Astrocyte (in vitro differentiated cells and primary cell): Measurements from ENCODE around the gene HMG20B. TPM values are rescaled to one million over a fixed set of nuclear protein-coding genes. Genes with fewer than 3 reads are reported as not detected.
A peak's percentile ranks its signal among the peaks of the same experiment; 100 is the strongest.

ENCODE experiments used
- DNase-seq: peaks from one replicate; pipeline ENCODE4 v3.0.0-alpha.2; 2010; ENCODE audit warnings: low read depth
- FAIRE-seq: peaks from 2 replicates; lab custom pipeline; 2011; peaks lifted over from hg19 to GRCh38; lab: Jason Lieb, UNC
- H2AFZ ChIP-seq: 2 replicates; pipeline ENCODE4 v1.6.0; 2012; ENCODE audit warnings: low read depth, low read length, inconsistent platforms
- H3K27ac ChIP-seq: 2 replicates; pipeline ENCODE4 v1.5.1; 2011; ENCODE audit warnings: low read depth, low read length, inconsistent platforms
- H3K27me3 ChIP-seq: 2 replicates; pipeline ENCODE4 v1.6.0; 2011; ENCODE audit warnings: low read length, inconsistent platforms; ENCODE audit not compliant: insufficient read depth
- H3K36me3 ChIP-seq: 2 replicates; pipeline ENCODE4 v1.5.1; 2011; ENCODE audit warnings: low read length, inconsistent platforms; ENCODE audit not compliant: insufficient read depth
- H3K4me1 ChIP-seq: 2 replicates; pipeline ENCODE4 v1.5.1; 2011; ENCODE audit warnings: low read length, inconsistent platforms; ENCODE audit not compliant: insufficient read depth
- H3K4me2 ChIP-seq: 2 replicates; pipeline ENCODE4 v1.6.0; 2012; ENCODE audit warnings: low read length, inconsistent platforms
- H3K4me3 ChIP-seq: 2 replicates; pipeline ENCODE4 v1.5.1; 2011; ENCODE audit warnings: low read depth, mild to moderate bottlenecking, low read length, inconsistent platforms; ENCODE audit not compliant: insufficient read depth
- H3K79me2 ChIP-seq: 2 replicates; pipeline ENCODE4 v1.6.0; 2012; ENCODE audit warnings: mild to moderate bottlenecking, low read length, inconsistent platforms; ENCODE audit not compliant: insufficient read depth
- H3K9ac ChIP-seq: 2 replicates; pipeline ENCODE4 v1.6.0; 2012; ENCODE audit warnings: mild to moderate bottlenecking, low read length, inconsistent platforms
- H3K9me3 ChIP-seq: 2 replicates; pipeline ENCODE4 v1.5.1; 2012; ENCODE audit warnings: low read depth, mild to moderate bottlenecking, low read length, inconsistent platforms; ENCODE audit not compliant: insufficient read depth
- H4K20me1 ChIP-seq: 2 replicates; pipeline ENCODE4 v1.6.0; 2012; ENCODE audit warnings: low read length, inconsistent platforms; ENCODE audit not compliant: insufficient read depth
- H3K27ac Mint-ChIP-seq: one replicate; pipeline ENCODE4 v1.8.0; 2021; ENCODE audit warnings: mild to moderate bottlenecking, mixed read lengths; ENCODE audit not compliant: unreplicated experiment
- H3K27me3 Mint-ChIP-seq: one replicate; pipeline ENCODE4 v1.8.0; 2021; ENCODE audit warnings: low read depth, mixed read lengths; ENCODE audit not compliant: unreplicated experiment
- H3K36me3 Mint-ChIP-seq: one replicate; pipeline ENCODE4 v1.8.0; 2021; ENCODE audit warnings: low read depth, mixed read lengths; ENCODE audit not compliant: unreplicated experiment
- H3K4me1 Mint-ChIP-seq: one replicate; pipeline ENCODE4 v1.8.0; 2021; ENCODE audit warnings: low read depth, mixed read lengths; ENCODE audit not compliant: unreplicated experiment
- H3K4me3 Mint-ChIP-seq: one replicate; pipeline ENCODE4 v1.8.0; 2021; ENCODE audit warnings: mild to moderate bottlenecking, moderate library complexity, mixed read lengths; ENCODE audit not compliant: unreplicated experiment
- H3K9me3 Mint-ChIP-seq: one replicate; pipeline ENCODE4 v1.8.0; 2021; ENCODE audit warnings: mild to moderate bottlenecking, mixed read lengths; ENCODE audit not compliant: unreplicated experiment
- EZH2 ChIP-seq: IDR thresholded peaks from 2 replicates; pipeline ENCODE4 v1.6.1; 2012; ENCODE audit warnings: mild to moderate bottlenecking, low read length, inconsistent platforms; ENCODE audit not compliant: insufficient read depth
- total RNA-seq: library from RNA; stranded (reverse); gene quantifications from 2 replicates; pipeline ENCODE4 v1.2.1, GENCODE V29; 2021
- TF ChIP-seq, protein P1 (sequence below): IDR thresholded peaks from 2 replicates; pipeline ENCODE4 v1.5.1; 2011; ENCODE audit warnings: low read depth, mild to moderate bottlenecking, inconsistent platforms, low read length, moderate library complexity; ENCODE audit not compliant: insufficient read depth

HMG20B gene
- total RNA-seq, 1 donor from 2014 or later = 55.9 TPM

DNA sequence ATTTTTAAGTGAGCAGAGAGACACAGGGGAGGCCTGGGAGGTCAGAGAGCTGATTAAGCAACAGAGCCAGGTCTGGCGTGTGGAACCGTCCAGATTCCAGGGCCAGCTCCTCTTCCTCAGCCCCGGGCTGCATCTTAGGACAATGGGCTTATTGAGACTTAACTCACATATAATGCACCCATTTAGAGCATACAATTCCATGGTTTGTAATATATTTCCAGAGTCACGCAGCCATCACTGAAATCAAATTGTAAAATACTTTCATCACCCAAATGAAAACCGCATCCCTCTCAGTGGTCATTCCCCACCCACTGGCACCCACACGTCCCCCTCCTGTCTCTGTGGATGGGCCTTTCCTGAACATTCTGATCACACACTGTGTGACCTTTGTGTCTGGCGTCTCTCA is 2.1 kb upstream of the HMG20B start:
- DNase-seq (no peak), FAIRE-seq (no peak)
- no peak overlapping the region for H3K9ac ChIP-seq
- Mint-ChIP-seq H3K36me3 (peaks cover 11% of the 10 kb centered on the region), H3K27ac (no peak overlapping the region), H3K4me3 (no peak overlapping the region), H3K27me3 (peaks cover 7% of the 10 kb centered on the region), H3K9me3 (peaks cover 2% of the 10 kb centered on the region), H3K4me1 (peaks cover 4% of the 10 kb centered on the region)
- no peak overlapping the region for H3K4me2 ChIP-seq
- no peaks in the 10 kb centered on the region for H3K27me3 ChIP-seq
- H3K9me3 ChIP-seq = no peaks in the 10 kb centered on the region
- H3K36me3 ChIP-seq = no peaks in the 10 kb centered on the region
- H3K79me2 ChIP-seq = peaks cover 6% of the 10 kb centered on the region
- H4K20me1 ChIP-seq = peaks cover 13% of the 10 kb centered on the region
- H3K4me1 ChIP-seq = peaks cover 5% of the 10 kb centered on the region
- TF ChIP-seq EZH2 = no peak
- TF ChIP-seq, protein P1, sequence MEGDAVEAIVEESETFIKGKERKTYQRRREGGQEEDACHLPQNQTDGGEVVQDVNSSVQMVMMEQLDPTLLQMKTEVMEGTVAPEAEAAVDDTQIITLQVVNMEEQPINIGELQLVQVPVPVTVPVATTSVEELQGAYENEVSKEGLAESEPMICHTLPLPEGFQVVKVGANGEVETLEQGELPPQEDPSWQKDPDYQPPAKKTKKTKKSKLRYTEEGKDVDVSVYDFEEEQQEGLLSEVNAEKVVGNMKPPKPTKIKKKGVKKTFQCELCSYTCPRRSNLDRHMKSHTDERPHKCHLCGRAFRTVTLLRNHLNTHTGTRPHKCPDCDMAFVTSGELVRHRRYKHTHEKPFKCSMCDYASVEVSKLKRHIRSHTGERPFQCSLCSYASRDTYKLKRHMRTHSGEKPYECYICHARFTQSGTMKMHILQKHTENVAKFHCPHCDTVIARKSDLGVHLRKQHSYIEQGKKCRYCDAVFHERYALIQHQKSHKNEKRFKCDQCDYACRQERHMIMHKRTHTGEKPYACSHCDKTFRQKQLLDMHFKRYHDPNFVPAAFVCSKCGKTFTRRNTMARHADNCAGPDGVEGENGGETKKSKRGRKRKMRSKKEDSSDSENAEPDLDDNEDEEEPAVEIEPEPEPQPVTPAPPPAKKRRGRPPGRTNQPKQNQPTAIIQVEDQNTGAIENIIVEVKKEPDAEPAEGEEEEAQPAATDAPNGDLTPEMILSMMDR = no peak
- no peak overlapping the region for H3K4me3 ChIP-seq
- no peak overlapping the region for H2AFZ ChIP-seq
- no peak overlapping the region for H3K27ac ChIP-seq

DNA sequence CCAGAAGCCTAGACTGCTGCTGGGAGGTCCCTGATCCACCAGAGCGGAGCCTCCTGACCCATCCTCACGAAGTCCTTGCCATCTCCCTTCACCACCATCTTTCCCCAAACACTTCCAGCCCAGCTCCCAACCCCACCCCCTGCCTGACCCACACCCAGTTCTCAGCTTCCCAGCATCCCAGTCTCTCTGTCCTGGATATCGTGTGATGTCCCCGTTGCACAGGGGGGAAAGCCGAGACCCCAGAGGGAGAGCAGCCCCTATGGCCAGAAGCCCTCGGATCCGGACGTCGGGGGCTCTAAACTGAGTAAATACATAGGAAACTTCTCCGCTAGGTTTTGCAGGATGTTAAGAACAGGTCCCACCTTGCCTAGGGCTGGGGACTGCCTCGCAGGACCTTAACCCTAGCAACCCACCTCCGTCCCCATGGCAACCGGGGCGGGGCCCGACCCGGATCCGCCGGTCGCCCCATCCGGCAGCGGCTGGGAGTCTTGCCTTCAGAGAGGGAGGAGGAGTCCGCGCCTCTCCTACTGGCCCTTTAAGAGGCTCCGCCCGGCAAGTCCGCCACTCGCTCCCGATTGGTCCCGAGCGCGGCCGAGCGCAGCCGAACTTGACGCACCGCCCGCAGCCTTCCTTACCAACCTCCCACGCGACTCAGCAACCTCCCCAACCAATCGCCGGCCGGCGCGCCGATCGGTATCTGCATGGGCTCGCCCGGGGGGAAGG is 451 bp upstream of the HMG20B start:
- peak overlapping the region; percentile 83 for H2AFZ ChIP-seq
- peaks cover 2% of the 10 kb centered on the region for H3K9me3 Mint-ChIP-seq
- H3K36me3 ChIP-seq = peaks cover 3% of the 10 kb centered on the region
- H4K20me1 ChIP-seq = peaks cover 18% of the 10 kb centered on the region
- no peaks in the 10 kb centered on the region for H3K27me3 ChIP-seq
- H3K9ac ChIP-seq = peak overlapping the region; percentile 82
- H3K36me3 Mint-ChIP-seq = peaks cover 10% of the 10 kb centered on the region
- H3K4me1 ChIP-seq = peaks cover 12% of the 10 kb centered on the region
- H3K79me2 ChIP-seq = peaks cover 6% of the 10 kb centered on the region
- H3K27ac ChIP-seq = peak overlapping the region; percentile 42
- FAIRE-seq (no peak), DNase-seq (peak; percentile 99)
- H3K27ac Mint-ChIP-seq = no peak overlapping the region
- H3K9me3 ChIP-seq = no peaks in the 10 kb centered on the region
- peaks cover 4% of the 10 kb centered on the region for H3K4me1 Mint-ChIP-seq
- peaks cover 7% of the 10 kb centered on the region for H3K27me3 Mint-ChIP-seq
- peak overlapping the region; percentile 80 for H3K4me3 Mint-ChIP-seq
- peak overlapping the region; percentile 93 for H3K4me2 ChIP-seq
- H3K4me3 ChIP-seq = peak overlapping the region; percentile 74
- TF ChIP-seq EZH2 = no peak
- TF ChIP-seq, protein P1 = no peak
